ENCODE data around the gene IFI44. TPM values are rescaled to one million over a fixed set of nuclear protein-coding genes. Genes with fewer than 3 reads are reported as not detected.
A peak's percentile ranks its signal among the peaks of the same experiment; 100 is the strongest.

The IFI44 gene
- total and polyA plus RNA-seq, 2 donors (not counting 3 experiments of a cell fraction or from before 2014, with no cell fraction given), result 11.8 to 12.3 TPM

- no peak overlapping the region for H3K4me2 ChIP-seq (ENCODE audit: insufficient read depth, low read length)
- H3K27ac ChIP-seq (ENCODE audit: insufficient read depth, low read depth, low read length), result no peak overlapping the region
- H3K9me3 ChIP-seq (replicated peaks; ENCODE audit: control insufficient read depth, insufficient read depth, low read length), result no peaks in the 10 kb centered on the region
- no peak overlapping the region for H3K9ac ChIP-seq (replicated peaks; ENCODE audit: extremely low read depth, insufficient read depth, low read length)
- H3K27me3 ChIP-seq (ENCODE audit: control insufficient read depth in 2 of 2, insufficient read depth in 2 of 2, low read length in 2 of 2), result peaks cover 0 to 3% of the 10 kb centered on the region in 2 experiments
- dilution Hi-C loops (cut with MboI; ENCODE audit: extremely low pct_ligation_motif_present, low sequenced_read_pairs), result no loop called here
- peak; percentile 71 for FAIRE-seq
- H3K4me1 ChIP-seq (ENCODE audit: control insufficient read depth, extremely low read depth, insufficient read depth, low read length), result no peaks in the 10 kb centered on the region
- no peaks in the 10 kb centered on the region for H3K36me3 ChIP-seq (ENCODE audit: control insufficient read depth in 2 of 2, extremely low read depth in 1 of 2, insufficient read depth in 2 of 2, low read length in 2 of 2)
- TF ChIP-seq MYC (IDR thresholded peaks at IDR 0.05; ENCODE audit: low read depth, low read length), result no peak
- no peak for TF ChIP-seq MAX (IDR thresholded peaks at IDR 0.05; ENCODE audit: insufficient read depth, insufficient read length)
- peak; percentile 55 to 58 for TF ChIP-seq CTCF (IDR thresholded peaks at IDR 0.05; ENCODE audit: extremely low read depth in 1 of 2, insufficient read depth in 1 of 2, low read depth in 1 of 2, low read length in 2 of 2)
- no peak for TF ChIP-seq POLR2AphosphoS5 (IDR thresholded peaks at IDR 0.05; ENCODE audit: insufficient read depth, low read depth, low read length)
- no peak for TF ChIP-seq EZH2 (IDR thresholded peaks at IDR 0.05; ENCODE audit: borderline replicate concordance, low read depth, low read length, severe bottlenecking)
- TF ChIP-seq GATA2 (IDR thresholded peaks at IDR 0.05; ENCODE audit: insufficient read depth, insufficient read length, low read depth, low read length), result peak; percentile 17
- no peaks in the 10 kb centered on the region for H4K20me1 ChIP-seq (replicated peaks; ENCODE audit: control insufficient read depth, extremely low read depth, insufficient read depth, low read length)
- no TSS peak for BruUV-seq (replicated peaks)
- intact Hi-C loops (cut with micrococcal nuclease), result loop anchor here (1.0 to 2.0 kb wide), 3 partner anchors 59 to 546 kb away; no protein-coding TSS in a partner anchor
- H3K4me3 ChIP-seq (replicated peaks in 1 of 3; ENCODE audit: insufficient read depth in 1 of 3, low read depth in 1 of 3, low read length in 3 of 3), result no peak overlapping the region
- no peaks in the 10 kb centered on the region for H3K9me1 ChIP-seq (replicated peaks; ENCODE audit: control insufficient read depth, extremely low read depth, insufficient read depth, low read length)
- DNase-seq (ENCODE audit: low read depth, low spot score), result peak; percentile 70
- no peaks in the 10 kb centered on the region for H3K79me2 ChIP-seq (ENCODE audit: control insufficient read depth, insufficient read depth, low read length)
- no peak overlapping the region for H2AFZ ChIP-seq (ENCODE audit: low read depth, low read length)
- ChIA-PET POLR2A (no interaction called here), CTCF (interaction anchor here (0.8 to 6.5 kb wide), 12 partner anchors 11 to 549 kb away, joined by 3 to 107 read pairs (median 4); partner anchors contain the start of genes IFI44 and IFI44L)
Observed at GRCh38 chr1:78676347-78676982, 26.8 kb downstream of the IFI44 start.

Measured in endothelial cell of umbilical vein (primary cell).